GM19025 (cell line): Measurements from ENCODE around the gene HOXA3.

Experiments used
- ATAC-seq: cut with Tn5 transposase; IDR thresholded peaks from one replicate; pipeline ENCODE4 v1.9.1; 2021; ENCODE audit warnings: mild to moderate bottlenecking, low read depth, moderate library complexity; ENCODE audit not compliant: unreplicated experiment

HOXA3 gene

DNA sequence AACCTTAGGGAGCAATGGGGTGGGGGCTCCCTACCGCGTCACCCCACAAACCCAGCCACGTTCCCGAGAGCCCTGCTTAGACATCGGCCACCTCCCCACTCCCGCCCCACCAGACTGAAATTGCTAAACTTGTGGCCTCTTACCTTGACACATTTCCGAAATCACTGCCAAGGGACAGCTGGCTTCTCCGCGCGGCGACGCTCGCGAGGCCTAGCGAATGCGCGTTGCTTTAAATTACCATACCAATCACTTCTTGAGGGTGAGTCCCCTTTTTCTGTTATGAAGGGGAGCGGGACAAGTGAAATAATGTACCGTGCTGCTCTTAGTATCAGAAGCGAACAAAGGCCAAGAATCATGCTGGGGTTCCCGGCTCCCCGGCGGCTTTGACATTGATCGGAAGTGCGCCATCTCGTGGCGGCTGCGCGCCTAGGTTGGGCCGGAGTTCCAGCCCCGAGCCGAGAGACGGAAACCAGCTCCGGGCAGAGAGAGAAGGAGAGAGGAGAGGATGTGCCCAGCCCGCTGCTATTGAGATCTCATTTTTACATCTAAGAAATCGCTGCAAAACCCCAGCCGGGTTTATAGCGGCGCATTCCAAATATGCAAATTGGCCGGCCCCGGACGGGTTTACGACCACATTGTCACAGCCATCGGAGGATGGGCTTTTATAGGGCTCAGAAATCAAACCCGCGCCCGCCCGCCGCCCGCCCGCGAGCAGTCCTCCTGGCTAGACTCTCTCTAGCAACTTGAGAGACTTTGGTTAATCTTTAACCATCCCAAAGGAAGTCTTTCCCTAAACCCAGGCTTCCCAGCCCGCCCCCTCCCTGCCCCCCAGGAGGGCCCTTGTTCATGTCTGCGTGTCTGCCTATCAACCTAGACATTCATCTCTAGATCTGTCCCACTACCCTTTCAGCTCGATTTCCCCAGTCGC, 27.4 kb upstream of the HOXA3 start:
- no peak for ATAC-seq

DNA sequence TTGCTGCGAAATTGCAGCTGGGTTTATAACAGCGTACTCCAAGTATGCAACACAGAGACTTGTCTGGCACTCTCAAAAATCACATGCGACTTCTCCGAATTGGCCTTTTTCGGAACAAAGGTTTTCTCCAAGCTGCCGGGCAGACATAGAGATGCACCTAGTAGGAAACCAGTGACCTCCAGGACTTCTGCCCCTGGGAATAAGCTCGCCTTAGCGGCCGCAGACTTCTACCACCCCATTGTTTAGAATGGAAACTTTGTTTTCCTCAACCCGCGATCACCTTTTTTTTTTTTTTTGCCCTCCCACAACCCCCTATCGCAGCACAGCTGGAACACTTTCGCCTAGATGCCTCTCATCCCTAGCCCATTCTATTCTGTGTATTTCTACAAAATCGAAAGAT, 26.6 kb upstream of the HOXA3 start:
- no peak for ATAC-seq

- no peak for ATAC-seq
Observed at GRCh38 chr7:27178366-27178765, 26.0 kb upstream of the HOXA3 start.

GRCh38 chr7:27177795-27178320, 25.5 kb upstream of the HOXA3 start:
- no peak for ATAC-seq

GRCh38 chr7:27176962-27177794, 24.8 kb upstream of the HOXA3 start:
- ATAC-seq = no peak

DNA sequence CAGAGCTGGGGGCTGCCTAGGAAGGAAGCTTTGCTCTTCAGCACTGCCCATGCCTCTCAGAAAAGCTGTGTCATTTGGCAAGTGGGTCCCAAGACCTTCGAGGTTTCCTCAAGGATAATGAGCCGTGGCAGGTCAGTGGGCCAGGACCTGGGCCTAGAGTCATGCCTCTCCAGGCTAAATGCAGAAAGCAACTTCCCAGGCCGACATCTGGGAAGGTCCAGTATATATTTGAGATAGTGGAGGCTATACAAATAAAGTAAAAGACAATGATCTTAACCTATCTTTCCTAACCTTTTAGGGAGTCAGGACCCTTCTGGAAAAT, 24.1 kb upstream of the HOXA3 start:
- ATAC-seq = no peak

- ATAC-seq = no peak
Observed at GRCh38 chr7:27175626-27176523, 23.5 kb upstream of the HOXA3 start.

DNA sequence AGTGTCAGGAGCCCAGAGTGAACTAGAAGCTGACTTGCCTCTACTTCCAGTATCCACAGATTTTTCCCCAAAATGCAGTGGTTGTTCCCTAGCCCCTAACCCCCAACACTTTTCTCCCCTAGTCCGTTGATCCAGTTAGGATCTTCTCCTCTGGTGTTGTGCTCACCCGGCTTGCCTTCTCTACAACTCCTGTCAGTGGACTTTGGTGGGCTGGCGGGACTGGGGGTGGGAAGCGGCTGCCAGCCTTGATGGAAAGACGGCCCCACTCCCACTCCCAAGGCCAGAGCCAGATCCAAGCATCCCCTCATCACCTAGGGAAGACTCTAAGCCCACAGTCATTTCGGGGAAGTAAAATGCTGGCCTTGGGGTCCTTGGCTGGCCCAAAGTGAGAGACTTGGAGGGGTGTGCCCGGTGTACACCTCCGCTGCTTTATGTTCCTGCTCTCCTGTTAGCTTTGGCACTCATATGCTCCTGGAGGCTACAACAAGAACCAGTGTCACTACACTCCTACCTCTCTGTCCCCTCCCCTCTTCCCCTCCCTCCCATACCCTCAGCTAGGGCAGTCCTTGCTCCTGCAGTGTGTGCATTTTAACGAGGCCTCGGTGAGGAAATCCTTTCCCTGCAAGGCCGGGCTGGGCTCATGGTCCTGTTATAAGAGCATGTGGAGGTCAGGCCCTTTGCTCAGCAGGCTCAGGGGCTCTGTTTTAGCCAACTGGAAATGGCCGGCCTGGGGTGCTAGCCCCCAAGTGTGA, 22.7 kb upstream of the HOXA3 start:
- no peak for ATAC-seq

GRCh38 chr7:27173956-27174873, 21.8 kb upstream of the HOXA3 start, which contains the start of gene HOXA10:
Gene HOXA10, minus strand, starts transcription at chr7:27174320. Its CDS starts 14 bp downstream, at chr7:27174306.
- no peak for ATAC-seq

DNA sequence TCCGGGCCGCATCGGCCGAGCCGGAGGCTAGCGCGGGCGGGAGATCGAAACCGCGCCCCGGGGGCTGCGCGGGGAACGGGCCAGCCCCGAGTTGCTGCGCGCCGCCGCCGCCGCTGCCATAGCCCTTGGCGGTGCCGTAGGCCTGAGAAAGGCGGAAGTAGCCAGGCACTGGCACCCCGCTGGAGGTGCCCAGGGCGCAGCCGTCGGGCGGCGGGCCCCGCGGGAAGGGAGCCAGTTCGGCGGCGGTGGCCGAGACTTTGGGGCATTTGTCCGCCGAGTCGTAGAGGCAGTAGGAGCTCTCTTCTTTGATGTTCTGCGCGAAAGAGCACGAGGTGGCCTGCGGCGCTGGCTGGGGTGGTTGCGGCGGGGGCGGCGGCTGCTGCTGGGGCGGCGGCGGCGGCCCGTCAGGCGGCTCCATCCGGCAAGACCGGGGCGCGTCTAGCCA, 21.1 kb upstream of the HOXA3 start:
- no peak for ATAC-seq

- ATAC-seq = no peak
Observed at GRCh38 chr7:27172823-27173510, 20.6 kb upstream of the HOXA3 start.

GRCh38 chr7:27172315-27172774, 20.0 kb upstream of the HOXA3 start:
- ATAC-seq = no peak

DNA sequence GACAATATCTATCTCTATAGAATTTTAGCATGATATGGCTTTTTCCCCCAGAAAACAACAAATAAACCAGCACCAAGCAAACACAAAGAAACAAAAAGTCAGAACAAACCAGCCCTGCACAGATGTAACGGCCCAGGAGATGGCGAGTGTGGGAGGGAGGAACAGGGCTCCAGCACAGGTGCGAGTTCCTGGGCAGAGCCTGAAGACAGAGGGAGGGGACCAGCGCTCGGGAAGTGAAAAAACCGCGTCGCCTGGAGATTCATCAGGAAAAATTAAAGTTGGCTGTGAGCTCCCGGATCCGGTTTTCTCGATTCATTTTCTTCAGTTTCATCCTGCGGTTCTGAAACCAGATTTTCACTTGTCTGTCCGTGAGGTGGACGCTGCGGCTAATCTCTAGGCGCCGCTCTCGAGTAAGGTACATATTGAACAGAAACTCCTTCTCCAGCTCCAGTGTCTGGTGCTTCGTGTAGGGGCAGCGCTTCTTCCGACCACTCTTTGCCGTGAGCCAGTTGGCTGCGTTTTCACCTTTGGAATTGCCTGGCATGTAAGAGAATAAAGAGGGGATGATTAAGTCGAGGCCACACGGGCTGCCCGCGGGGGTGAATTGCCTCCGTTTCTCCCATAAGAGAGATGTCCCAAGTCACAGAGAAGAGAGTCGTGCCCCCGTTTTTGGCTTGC, 19.4 kb upstream of the HOXA3 start:
- no peak for ATAC-seq

GRCh38 chr7:27171325-27171636, 18.9 kb upstream of the HOXA3 start:
- no peak for ATAC-seq

DNA sequence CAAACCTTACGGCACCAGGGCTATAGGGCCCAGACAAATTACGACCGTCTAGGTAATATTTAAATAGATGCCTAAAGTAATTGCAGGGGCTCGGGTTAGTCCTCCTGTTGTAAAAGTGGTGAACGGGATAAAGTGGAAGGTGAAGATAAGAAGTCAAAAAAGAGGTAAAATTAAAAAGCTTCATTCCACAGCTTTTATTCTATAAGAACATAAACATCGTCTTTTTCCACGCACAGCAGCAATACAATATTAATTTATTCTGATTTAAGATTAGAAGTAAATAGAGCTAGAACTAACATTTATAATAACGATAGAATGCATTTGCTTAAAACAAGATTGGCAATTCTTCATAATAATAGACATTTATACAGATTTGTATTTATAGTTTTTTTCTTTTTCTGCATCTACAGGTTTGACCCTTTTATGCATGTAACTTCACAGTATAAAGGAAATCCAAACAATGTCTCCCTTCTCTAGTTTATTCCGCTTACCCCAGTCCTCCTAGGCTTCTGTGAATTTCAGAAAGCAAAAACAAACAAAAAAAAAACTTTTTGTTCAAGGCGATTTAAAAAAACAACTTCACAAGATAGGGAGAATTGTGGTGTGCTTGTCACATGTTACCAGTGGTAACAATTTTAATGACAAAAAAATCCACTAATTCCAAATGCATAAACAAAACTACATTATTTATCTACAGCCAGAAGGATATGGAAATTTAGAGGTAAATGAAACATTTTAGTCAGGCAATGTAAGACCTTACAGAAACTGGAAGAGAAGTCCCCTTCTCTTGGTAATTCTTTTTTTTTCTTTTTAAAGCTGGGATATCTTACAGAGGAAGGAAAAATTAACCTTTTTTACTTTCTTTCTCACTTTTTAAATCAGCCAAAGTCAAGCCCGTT, 18.3 kb upstream of the HOXA3 start:
- ATAC-seq = no peak

DNA sequence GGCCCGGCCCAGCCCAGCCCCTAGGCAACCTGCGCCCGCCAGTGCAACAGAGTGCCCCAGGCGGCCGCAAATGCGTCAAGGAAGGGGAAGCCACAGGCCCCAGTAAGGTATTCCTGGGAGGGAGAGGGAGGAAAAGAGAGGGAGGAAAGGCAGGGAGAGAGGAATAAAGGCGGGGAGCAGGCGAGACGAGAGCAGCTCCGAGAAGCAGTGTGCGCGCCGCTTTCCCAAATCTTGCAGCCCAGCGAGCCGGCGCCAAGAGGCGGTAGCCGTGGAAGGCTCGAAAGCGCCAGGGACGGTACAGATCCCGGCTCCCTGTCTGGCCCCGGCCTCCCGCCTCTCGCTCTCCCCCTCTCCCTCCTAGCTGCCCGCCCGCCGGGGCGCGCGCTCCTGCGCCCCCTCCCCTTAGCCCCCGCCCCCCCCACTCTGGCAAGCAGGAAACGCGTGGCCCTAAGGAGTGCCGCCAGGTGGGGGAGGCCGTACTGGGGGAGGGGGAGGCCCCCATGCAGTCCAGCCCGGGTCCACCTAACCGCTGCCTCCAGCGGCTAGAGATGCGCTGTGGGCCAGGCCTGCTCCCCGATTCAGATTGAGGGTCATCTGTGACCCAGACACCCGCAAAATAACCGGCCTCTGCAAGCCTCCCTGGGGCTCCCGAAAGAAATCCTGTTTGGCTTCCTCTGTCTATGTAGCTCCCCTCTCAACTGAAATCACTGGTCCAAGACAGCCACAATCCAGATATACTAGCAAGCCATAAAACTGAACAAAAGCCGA, 17.5 kb upstream of the HOXA3 start:
- ATAC-seq = no peak
